BLaER1 treated with 17β-estradiol and CSF1 and Interleukin-3, amounts not matched to agents 10 nM and 100 nM (cell line): ENCODE measurements around the gene NEUROG1.
"Not testable (repeated sequence)": the region's sequence is repeated elsewhere in the genome, so short reads cannot be mapped to it uniquely, and the experiment has no call there.

Experiments
- H3K27ac ChIP-seq, 11 experiments: shearing (Covaris generic); formaldehyde crosslinking; 2 replicates each; pipeline ENCODE4 v1.8.1; 2022
- H3K27me3 ChIP-seq, 11 experiments: shearing (Covaris generic); formaldehyde crosslinking; 2 replicates each; pipeline ENCODE4 v1.8.1; 2022
- H3K36me3 ChIP-seq, 11 experiments: shearing (Covaris generic); formaldehyde crosslinking; 2 replicates each; pipeline ENCODE4 v1.8.1; 2022
- H3K4me1 ChIP-seq, 10 experiments: shearing (Covaris generic); formaldehyde crosslinking; 2 replicates each; pipeline ENCODE4 v1.8.1; 2022
- H3K4me2 ChIP-seq, 11 experiments: shearing (Covaris generic); formaldehyde crosslinking; 2 replicates each; pipeline ENCODE4 v1.8.1; 2022
- H3K4me3 ChIP-seq, 10 experiments: shearing (Covaris generic); formaldehyde crosslinking; 2 replicates each; pipeline ENCODE4 v1.8.1; 2022
- H3K9ac ChIP-seq, 11 experiments: shearing (Covaris generic); formaldehyde crosslinking; 2 replicates each; pipeline ENCODE4 v1.8.1; 2022
- H3K9me3 ChIP-seq, 11 experiments: shearing (Covaris generic); formaldehyde crosslinking; replicated peaks in 1 of 11; 2 replicates each; pipeline ENCODE4 v1.8.1; 2022
- H4K20me1 ChIP-seq, 11 experiments: shearing (Covaris generic); formaldehyde crosslinking; 2 replicates each; pipeline ENCODE4 v1.8.1; 2022
- Cebpa-rat ChIP-seq, 11 experiments: shearing (Covaris generic); IDR thresholded peaks; 2 replicates each; pipeline ENCODE4 v1.8.1; 2022

Gene NEUROG1

GRCh38 chr5:135498637-135498995 is 37.1 kb downstream of the NEUROG1 start:
- no peak for TF ChIP-seq Cebpa-rat (IDR thresholded peaks at IDR 0.05)
- H3K36me3 ChIP-seq: no peaks in the 10 kb centered on the region
- no peaks in the 10 kb centered on the region for H4K20me1 ChIP-seq
- no peak overlapping the region for H3K9ac ChIP-seq
- H3K4me1 ChIP-seq: peaks cover 16 to 40% (median 32%) of the 10 kb centered on the region in 10 experiments
- peaks cover 0 to 22% (median 17%) of the 10 kb centered on the region in 11 experiments; a peak in 18 of 22 replicates for H3K27me3 ChIP-seq
- H3K4me3 ChIP-seq: no peak overlapping the region
- peaks cover under 1 to 23% (median 5%) of the 10 kb centered on the region in 11 experiments; a peak in 13 of 22 replicates for H3K9me3 ChIP-seq
- no peak overlapping the region for H3K27ac ChIP-seq
- H3K4me2 ChIP-seq: peak overlapping the region in 7 of 11 experiments; percentile 7 to 52 (median 41); a peak in 11 of 22 replicates

- Histone ChIP-seq H3K4me2 (peak overlapping the region in 6 of 11 experiments; percentile 7 to 52 (median 43); a peak in 11 of 22 replicates), H3K36me3 (no peaks in the 10 kb centered on the region), H3K27me3 (peaks cover 0 to 27% (median 22%) of the 10 kb centered on the region in 11 experiments; a peak in 19 of 22 replicates), H3K4me1 (peaks cover 20 to 35% (median 27%) of the 10 kb centered on the region in 10 experiments), H3K9me3 (peaks cover 0 to 18% (median 4%) of the 10 kb centered on the region in 11 experiments; a peak in 8 of 22 replicates), H4K20me1 (no peaks in the 10 kb centered on the region), H3K9ac (no peak overlapping the region), H3K27ac (no peak overlapping the region), H3K4me3 (no peak overlapping the region)
- TF ChIP-seq Cebpa-rat (IDR thresholded peaks at IDR 0.05): no peak
These were observed 37.7 kb downstream of the NEUROG1 start for GRCh38 chr5:135497971-135498636.

- H3K36me3 ChIP-seq, H3K4me3 ChIP-seq, H3K27ac ChIP-seq, H3K9ac ChIP-seq: not testable (repeated sequence)
- H3K4me1 ChIP-seq: peaks cover 7 to 51% (median 24%) of the 10 kb centered on the region in 10 experiments; a peak in 18 of 20 replicates
- H4K20me1 ChIP-seq: peaks cover 0 to 11% (median 3%) of the 10 kb centered on the region in 11 experiments; a peak in 13 of 22 replicates
- H3K27me3 ChIP-seq: peaks cover 25 to 52% (median 48%) of the 10 kb centered on the region in 11 experiments
- peaks cover 0 to 30% (median 11%) of the 10 kb centered on the region in 11 experiments; a peak in 12 of 22 replicates for H3K9me3 ChIP-seq
- peak overlapping the region in 1 of 11 experiments; percentile 77; a peak in 2 of 22 replicates for H3K4me2 ChIP-seq
These were observed 40.2 kb downstream of the NEUROG1 start for GRCh38 chr5:135495531-135495930.

GRCh38 chr5:135494196-135494595 is 41.6 kb downstream of the NEUROG1 start:
- peaks cover 0 to 37% (median 11%) of the 10 kb centered on the region in 11 experiments; a peak in 13 of 22 replicates for H3K9me3 ChIP-seq

GRCh38 chr5:135493406-135494180 is 42.2 kb downstream of the NEUROG1 start:
- Histone ChIP-seq H3K27me3 (peaks cover 45 to 72% (median 64%) of the 10 kb centered on the region in 11 experiments), H3K4me1 (peaks cover 16 to 70% (median 41%) of the 10 kb centered on the region in 10 experiments), H3K9ac (peak overlapping the region in 2 of 11 experiments; percentile 24 to 35; a peak in 2 of 22 replicates), H3K4me2 (peak overlapping the region in 6 of 11 experiments; percentile 15 to 77 (median 64); a peak in 11 of 22 replicates), H3K9me3 (peaks cover 0 to 37% (median 11%) of the 10 kb centered on the region in 11 experiments; a peak in 13 of 22 replicates), H3K27ac (peak overlapping the region in 5 of 11 experiments; percentile 11 to 74 (median 64); a peak in 7 of 22 replicates), H3K36me3 (no peaks in the 10 kb centered on the region), H3K4me3 (no peak overlapping the region), H4K20me1 (peaks cover 0 to 30% (median 19%) of the 10 kb centered on the region in 11 experiments; a peak in 16 of 22 replicates)
- 0 out of 22 replicates have a peak, but pooled peaks of 2 of the 11 experiments have one; percentile 11 to 31 for TF ChIP-seq Cebpa-rat (IDR thresholded peaks at IDR 0.05)

More at GRCh38 chr5:135494196-135494595, 41.6 kb downstream of the NEUROG1 start:
- Histone ChIP-seq H3K9ac (no peak overlapping the region), H3K4me1 (peaks cover 15 to 64% (median 37%) of the 10 kb centered on the region in 10 experiments), H3K4me3 (no peak overlapping the region), H3K27ac (peak overlapping the region in 4 of 11 experiments; percentile 11 to 74 (median 66); a peak in 6 of 22 replicates), H3K36me3 (no peaks in the 10 kb centered on the region), H3K4me2 (peak overlapping the region in 5 of 11 experiments; percentile 31 to 77 (median 75); a peak in 8 of 22 replicates), H3K27me3 (peaks cover 39 to 66% (median 61%) of the 10 kb centered on the region in 11 experiments), H4K20me1 (peaks cover 0 to 24% (median 16%) of the 10 kb centered on the region in 11 experiments; a peak in 16 of 22 replicates)
- TF ChIP-seq Cebpa-rat (IDR thresholded peaks at IDR 0.05): no peak

GRCh38 chr5:135492319-135492626 is 43.5 kb downstream of the NEUROG1 start:
- no peak overlapping the region for H3K4me3 ChIP-seq
- H3K36me3 ChIP-seq: no peaks in the 10 kb centered on the region
- H4K20me1 ChIP-seq: peaks cover 0 to 41% (median 23%) of the 10 kb centered on the region in 11 experiments; a peak in 16 of 22 replicates
- H3K4me1 ChIP-seq: peaks cover 19 to 76% (median 35%) of the 10 kb centered on the region in 10 experiments
- peak overlapping the region in 3 of 11 experiments; percentile 75 to 77 (median 77); a peak in 5 of 22 replicates for H3K4me2 ChIP-seq
- H3K27ac ChIP-seq: no peak overlapping the region
- H3K9ac ChIP-seq: no peak overlapping the region
- peaks cover 58 to 82% (median 78%) of the 10 kb centered on the region in 11 experiments for H3K27me3 ChIP-seq
- no peak for TF ChIP-seq Cebpa-rat (IDR thresholded peaks at IDR 0.05)
- peaks cover 0 to 37% (median 11%) of the 10 kb centered on the region in 11 experiments; a peak in 13 of 22 replicates for H3K9me3 ChIP-seq

- H3K9ac ChIP-seq: no peak overlapping the region
- no peak overlapping the region for H3K4me3 ChIP-seq
- H3K4me2 ChIP-seq: peak overlapping the region in 6 of 11 experiments; percentile 9 to 77 (median 49); a peak in 7 of 22 replicates
- peaks cover 0 to 46% (median 23%) of the 10 kb centered on the region in 11 experiments; a peak in 16 of 22 replicates for H4K20me1 ChIP-seq
- H3K27me3 ChIP-seq: peaks cover 63 to 87% (median 83%) of the 10 kb centered on the region in 11 experiments
- H3K36me3 ChIP-seq: no peaks in the 10 kb centered on the region
- H3K27ac ChIP-seq: no peak overlapping the region
- TF ChIP-seq Cebpa-rat (IDR thresholded peaks at IDR 0.05): no peak
- H3K4me1 ChIP-seq: peaks cover 19 to 80% (median 34%) of the 10 kb centered on the region in 10 experiments
- H3K9me3 ChIP-seq: peaks cover 0 to 37% (median 11%) of the 10 kb centered on the region in 11 experiments; a peak in 13 of 22 replicates
These were observed 44.0 kb downstream of the NEUROG1 start for GRCh38 chr5:135491552-135492318.
